HG03342 (cell line): ENCODE results near the gene DENND1A.

Experiments used
- ATAC-seq: cut with Tn5 transposase; IDR thresholded peaks from one replicate; pipeline ENCODE4 v1.9.1; 2021; ENCODE audit warnings: mild to moderate bottlenecking, moderate library complexity; ENCODE audit not compliant: unreplicated experiment

The DENND1A gene

DNA sequence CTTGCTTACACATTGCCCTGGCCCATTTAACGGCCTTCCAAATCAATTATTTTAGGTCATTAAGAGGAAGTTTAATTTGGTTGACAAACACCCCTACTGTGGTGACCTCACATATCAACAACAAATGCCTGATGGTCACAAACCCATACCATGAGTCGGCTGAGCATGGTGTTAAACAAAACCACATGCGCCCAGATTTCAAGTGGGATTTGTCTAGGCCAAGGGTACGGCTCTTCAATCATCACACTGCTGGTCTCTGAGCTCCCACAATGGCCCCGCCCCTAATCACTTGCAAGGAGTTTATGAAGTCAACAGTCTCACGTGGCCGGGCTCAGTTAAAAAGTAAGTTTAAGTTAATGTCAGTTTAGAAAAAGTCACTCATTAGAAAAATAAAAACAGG is 330.1 kb downstream of the DENND1A start:
- no peak for ATAC-seq

DNA sequence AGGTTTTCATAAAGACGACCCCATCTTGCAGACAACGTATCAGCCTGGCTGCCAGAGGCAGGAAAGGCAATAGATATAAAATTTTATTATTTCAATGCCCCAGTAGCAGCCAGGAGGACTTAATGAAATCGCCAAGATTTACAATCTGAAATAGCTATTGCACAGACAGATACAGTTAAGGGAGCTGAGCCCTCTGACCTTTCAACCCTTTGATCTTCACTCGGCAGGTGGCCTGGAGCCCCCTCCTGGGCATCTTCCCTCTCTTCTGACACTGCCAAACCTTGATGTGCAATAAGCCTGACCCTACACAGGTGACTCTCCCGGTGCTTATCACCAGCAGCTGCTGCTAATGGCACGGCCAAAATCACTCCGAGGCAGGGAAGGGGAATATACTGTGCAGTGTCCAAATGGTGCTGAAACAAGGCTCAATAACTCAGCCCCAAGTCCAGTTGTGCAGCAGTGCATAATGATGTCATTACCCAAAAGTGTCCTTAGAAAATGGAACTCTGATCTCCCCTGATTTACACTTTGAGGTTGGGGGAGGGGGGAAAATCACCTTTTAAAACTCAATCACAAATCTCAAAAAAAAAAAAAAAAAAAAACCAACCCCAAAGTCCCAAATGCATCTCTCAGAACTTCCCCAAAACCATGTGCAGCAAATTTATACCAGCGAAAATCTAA is 331.9 kb downstream of the DENND1A start:
- ATAC-seq = no peak

DNA sequence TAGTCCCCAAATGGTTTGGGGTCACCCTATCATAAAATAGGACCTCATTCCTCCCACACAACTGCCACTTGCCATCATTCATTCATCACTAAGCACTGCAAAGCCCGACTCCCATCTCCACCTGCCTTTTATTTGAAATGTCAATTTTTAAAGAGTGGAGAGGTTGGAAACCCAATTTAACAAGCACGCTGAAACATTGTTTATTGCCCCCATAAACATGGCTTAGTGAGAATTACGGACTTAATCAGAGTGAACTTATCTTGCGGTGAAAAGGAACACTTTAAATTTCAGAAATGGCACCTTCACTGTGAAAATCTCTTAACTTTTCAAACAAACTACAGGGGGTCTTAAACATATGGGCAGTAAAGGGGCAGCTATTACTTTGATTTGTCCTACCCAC is 332.9 kb downstream of the DENND1A start:
- no peak for ATAC-seq

DNA sequence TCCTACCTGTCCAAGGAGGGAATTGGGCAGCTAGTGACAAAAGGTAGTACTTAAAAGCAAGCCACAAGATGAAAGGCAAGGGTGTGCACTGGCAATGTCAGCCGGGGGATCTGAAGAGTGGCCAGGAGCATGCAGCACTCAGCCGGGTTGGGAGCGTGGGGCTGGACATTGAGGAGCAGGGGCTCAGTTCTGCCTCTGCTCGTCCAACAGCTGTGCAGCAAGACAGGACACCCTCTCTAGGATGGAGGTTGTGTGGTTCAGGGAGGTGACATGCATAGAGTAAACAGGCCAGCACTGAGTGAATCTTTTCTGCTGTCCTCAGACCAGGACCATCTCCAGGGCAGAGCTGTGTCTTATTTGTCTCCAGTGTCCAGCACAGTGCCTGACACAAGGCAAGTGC is 338.6 kb downstream of the DENND1A start:
- no peak for ATAC-seq

DNA sequence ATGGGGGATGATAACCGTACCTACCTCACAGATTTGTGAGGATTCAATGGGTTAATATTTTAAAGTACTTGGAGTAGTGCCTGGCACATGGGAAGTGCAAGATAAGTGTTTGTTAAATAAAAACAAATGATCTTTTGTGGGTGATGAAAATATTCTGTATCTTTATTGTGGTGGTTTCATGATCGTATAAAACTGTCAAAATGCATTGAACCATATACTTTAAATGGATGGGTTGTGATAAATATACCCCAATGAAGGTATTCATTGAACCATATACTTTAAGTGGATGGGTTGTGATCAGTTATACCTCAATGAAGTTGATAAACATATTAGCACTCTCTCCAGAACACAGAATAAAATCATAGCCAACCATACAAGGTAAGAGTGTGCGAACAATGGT is 339.4 kb downstream of the DENND1A start:
- no peak for ATAC-seq

DNA sequence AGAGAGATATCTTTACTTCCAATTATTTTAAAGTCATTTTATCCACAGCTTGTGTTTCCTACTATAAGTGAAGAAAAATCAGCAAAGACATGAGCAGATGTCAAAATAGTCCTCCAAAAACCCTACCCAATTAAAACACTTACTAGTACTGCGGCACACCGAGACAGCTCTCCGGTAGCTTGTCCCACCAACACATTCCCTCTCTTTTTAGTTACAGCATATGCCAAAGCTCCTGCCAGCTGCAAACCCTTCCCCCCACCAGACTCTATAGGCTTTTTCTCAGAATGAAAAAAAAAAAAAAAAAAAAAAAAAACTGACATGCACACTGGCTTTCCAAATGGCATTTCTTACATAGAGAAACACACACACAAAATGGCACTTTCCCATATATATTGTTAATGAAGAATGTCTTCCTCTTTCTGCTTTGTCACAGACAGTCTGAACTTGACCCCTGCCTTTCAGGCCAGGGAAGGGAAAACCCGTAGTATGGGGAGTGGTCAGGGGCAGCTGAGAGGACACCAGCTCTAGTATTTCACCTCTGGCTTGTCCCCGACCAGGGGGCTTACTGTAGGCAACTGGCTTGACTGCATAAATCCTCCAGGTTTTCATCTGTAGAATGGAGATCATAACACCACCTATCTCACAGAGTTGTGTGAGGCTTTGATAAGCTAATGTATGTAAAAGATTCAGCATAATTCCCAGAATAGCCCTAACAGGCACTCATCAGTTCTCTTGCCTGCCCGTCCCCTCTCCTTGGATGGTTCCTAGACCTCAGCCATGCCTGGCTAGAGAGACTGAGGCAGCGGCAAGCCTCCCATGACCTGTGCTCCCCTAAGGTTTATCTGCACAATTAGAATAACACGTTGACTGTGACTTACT is 340.3 kb downstream of the DENND1A start:
- ATAC-seq = no peak

DNA sequence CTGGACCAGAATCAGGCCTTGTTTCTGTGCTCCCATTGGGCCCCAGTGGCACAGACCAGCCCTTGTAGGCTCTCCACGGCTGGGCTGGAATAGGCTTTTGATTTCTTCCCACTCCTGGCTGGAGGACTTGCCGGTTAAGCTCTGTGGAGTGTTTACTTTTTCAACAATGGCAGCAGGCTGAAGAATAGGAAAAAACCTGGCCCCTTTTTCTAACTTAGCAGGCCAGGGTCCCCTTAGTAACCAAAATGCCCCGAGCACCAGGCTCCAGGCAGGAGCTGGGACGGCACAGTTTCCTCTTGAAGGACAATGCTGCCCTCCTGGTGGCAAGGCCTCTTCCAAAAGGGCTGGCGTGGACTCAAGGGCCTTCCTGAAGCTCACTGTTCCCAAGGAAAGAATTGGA is 343.7 kb downstream of the DENND1A start:
- ATAC-seq = no peak

DNA sequence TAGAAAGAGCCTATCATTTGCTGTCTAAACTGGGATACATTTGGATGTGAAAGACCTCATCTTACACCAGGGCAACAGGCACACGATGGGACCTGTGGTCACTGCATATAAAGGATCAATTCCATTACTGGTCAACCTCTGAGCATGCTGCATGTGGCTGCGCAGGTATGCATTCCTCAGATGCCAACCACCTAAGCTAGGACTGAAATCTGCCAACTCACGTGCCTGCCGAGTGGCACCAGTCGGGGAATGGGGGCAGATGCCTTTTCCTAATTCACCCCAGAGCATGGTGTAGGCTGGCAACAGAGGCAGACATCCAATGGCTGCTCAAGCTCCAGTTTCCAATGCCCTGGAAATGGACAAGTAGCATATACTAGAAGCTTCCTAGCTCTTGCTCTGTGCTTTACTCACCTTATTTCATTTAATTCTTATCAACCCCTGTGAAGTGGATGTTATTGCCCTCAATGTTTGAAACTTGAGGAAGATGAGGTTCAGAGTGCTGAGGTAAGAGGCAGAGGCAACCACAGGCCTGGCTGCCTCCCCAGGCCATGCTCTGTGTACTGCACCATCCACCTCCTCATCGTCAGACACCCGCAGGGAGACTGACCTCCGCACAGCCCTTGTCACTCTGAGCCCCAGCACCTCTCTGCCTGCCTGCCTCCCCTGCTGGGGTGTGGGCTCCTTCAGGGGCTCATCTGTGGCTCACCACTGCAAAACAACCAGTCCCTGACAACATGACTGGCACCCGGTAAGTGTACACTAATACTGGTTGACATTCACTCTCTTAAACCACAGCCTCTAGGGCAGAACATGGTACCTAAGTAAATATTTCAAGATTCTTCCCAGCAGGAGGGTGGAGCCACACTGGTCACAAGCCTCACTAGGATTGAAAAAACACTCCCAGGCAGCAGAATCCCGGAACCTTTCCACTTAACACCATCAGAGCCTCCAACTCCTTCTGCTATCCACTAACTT is 345.4 kb downstream of the DENND1A start:
- ATAC-seq = no peak

DNA sequence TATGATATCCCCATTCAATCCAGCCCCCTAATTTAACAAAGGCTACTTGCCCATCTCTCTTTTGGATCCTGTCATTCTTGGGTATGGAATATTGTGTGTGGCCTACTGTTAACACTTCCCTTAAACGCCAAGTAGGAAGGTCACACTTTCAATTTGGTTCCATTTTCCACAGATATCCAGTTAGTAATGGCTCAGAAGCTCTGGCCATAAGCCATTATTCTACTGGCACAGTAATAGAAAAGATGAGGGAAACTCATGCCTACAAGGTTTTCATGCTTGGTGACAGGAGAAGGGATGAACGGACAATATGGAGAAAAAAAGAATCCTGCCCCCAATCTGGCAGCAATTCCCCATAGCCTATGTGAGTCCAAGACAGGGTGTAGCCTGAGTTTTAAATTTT is 346.3 kb downstream of the DENND1A start:
- ATAC-seq = no peak

DNA sequence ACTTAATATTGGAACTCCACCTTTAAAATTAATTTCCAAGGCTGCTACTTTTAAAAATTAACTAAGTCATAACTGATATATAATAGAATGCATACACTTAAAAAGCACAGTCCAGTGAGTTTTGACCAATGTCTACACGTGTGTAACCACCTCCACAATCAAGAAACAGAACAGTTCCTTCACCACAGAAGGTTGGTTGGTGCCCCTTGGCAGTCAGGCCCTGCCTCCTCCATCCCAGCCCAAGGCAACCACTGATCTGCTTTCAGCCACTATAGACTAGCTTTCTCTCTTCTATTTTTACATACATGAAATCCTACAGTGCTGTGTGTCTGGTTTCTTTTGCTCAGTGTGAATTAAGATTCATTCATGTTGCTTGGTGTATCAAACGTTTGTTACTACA is 358.7 kb downstream of the DENND1A start:
- no peak for ATAC-seq

DNA sequence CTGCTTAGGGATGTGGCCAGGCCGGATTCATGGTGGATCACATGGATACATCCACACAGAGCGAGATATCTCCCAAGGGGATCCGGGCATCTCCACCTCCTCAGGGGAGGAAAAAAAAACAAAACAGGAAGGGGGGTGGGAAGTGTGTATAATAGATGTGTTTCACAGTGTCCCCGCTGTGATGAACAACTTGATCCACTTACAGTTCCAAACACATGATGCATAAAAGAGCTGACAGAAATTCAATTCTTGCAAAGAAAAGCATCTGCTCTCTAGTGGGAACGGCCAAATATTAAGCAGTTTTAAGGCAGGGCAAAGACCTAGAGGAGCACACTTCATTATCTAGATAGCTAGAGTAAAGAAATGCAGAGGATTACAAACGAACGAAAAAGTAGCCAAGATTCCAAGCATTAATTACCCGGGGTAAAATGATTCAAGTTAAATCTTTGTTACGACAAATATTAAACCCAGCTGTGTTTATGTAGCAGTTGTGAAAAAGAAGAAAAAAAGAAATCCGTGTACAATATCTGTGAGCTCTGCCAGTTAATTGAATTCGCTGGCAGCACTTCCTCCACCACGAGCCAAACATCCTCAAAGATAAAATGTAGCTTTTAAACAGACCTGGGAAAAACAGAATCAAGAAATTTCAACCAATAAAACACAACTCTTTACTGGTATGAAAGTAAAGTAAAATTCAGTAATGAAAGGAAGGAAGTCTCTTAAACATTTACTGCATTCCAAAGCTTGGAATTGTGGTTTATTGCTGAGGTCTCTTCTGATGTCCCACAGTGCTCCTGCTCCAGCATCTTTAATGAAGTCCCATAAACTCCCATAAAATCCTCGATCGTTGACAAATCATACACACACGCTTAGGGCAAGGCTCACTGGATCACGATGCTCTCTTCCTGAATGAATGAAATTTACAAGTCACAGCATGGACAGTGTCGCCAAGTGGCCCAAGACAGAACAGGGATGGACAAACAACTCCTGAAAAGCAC is 360.9 kb downstream of the DENND1A start:
- ATAC-seq = no peak

DNA sequence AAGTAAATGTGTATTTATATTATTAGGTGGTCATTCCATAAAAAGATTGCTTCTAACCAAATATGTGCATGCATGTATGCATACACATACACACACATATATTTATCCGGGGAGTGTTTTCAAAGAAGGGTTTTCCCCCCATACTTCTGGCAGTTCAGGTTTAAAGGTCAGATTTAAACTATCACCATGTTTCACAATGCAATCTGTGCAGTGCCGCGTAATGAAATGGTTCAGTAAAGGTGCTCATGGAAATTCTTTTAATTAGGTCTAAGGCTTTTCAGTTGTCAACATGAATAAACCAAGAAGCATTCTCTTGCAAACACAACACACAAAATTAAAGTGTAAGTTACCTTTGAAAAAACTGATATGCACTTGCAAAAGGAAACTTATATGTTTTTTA is 362.9 kb downstream of the DENND1A start:
- ATAC-seq = no peak

DNA sequence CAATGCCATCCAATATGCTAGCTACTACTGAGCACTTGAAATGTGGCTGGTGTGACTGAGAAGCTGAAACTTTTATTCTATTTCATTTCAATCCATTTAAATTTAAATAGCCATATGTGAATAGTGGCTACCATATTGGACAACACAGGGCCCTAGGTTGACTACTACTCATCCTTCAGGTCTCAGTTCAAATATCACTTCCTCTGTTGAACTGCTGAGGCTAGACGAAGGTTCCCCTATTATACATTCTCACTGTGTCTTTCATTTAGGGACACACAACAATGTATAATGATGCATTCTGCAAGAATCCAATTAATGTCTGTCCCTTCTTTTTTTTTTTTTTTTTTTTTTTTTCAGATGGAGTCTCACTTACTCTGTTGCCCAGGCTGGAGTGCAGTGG is 365.3 kb downstream of the DENND1A start:
- ATAC-seq = no peak

DNA sequence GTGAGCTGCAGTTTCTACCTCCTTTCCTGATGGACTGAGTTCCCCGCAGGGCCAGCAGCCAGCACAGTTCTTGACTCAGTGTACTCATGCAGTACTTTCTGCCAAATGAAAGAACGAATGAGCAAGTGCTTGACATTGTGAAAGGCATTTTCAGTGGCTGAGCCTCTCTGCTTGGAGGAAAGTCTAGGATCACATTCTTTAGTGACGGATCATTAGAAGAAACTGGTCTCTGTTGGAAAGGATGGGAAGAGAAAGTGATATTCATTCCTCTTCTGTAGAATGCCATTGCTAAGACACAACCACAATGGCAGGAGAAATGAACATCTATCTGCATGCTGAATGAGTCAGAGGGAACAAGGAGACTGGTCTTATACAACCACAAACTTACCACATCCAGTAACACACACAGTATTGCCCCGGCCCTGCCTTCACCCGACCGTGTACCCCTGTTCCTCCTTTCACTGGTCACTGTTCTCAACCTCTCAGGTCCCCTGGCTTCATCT is 367.0 kb downstream of the DENND1A start:
- peak; percentile 56 for ATAC-seq

DNA sequence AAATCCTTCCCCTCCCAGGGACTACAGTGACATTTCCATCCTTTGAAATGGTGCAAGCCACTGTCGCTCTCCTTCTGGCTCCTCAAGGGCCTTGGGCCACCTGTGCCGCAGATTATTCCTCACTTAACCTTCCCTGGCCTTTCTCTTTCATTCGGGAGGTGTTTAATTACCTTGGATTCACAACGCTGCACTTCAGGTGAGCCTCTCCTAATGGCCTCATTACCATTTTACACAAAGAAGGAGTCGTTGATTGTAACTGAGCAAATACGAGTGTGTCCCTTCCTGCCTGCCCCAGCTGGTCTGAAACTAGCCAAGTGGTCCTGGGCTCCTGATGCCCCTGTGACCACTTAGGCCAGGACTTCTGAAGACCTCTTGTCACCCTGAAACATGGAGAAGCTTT is 368.9 kb downstream of the DENND1A start:
- ATAC-seq = no peak

DNA sequence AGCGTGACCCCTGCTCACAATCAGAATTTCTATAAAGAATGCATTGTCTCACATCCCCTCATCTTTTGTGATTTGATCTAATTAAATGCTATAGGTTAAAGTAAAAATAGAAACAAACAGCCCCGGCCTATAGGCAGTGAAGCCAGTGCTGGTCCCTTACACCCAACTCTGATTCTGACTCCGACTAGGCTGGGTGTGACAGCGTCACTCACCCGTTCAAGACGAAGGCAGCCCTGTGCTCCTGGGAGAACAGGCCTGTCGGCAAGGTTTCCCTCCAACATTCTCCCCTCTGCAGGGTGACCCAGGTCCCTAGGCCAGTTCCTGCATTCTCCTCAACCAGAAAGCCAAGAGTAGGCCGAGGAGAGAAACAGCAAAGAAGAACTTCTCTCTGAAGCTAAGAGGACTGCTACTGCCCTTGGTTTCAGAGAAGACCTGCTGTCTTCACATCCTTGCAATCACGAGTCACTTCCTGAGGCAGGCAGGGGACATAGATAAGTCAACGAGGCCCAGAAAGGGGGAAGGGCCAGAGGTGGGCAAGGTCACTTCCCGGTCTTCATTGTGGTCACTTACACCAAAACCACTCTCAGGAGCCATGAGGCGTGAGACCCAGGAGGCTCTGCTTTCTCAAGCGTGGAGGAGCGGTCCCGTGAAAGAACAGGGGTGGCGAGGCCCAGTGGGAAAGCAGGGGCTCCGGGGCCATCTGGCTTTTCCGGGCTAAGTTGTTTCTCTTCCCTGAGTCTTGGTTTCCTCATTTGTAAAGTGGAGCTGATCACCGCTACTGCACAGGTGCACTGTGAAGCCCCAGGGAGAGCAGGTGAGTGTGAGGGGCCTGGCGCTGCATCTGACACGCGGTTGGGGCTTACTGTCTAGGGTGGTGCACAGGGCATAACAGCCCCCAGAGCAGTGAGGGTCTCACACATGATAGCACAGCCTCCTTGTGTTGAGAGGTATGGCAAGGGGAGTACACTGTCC is 373.2 kb downstream of the DENND1A start:
- ATAC-seq = no peak

DNA sequence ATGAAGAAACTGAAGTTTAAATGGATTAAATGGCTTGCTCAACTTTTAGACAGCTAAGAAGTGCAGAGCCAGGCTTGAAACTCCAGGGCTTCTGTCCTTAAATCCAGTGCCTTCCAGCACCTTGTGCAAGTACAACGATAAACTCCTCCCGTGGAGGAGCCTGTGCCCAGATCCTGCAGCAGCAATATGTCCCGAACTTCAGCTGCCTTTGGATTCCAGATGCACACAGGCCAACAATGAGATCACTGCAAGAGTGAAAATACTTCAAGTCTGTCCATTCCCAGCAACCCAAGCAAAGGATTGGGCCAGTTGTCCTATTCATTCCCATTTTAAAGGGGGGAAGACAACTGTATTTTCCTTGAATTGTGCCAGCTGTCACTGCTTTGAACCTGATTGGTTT is 374.3 kb downstream of the DENND1A start:
- ATAC-seq = no peak

DNA sequence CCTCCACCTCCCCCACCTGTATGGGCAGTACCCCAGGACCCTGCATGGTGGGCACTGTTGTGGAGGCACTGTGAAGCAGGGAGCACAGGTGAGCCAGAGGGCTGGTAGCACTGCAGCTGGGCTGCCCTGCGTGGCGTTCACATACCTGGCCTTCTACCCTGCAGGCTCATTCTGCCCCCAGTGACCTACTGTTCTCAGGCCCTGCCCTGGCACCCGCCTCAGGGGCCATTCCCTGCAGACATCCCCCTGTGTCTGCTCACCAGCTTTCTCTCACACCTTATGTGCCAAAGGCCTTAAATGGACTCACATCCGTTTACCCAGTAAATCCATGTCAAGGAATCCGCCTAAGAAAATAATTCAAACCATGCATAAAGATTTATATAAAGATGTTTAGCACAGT is 377.4 kb downstream of the DENND1A start:
- ATAC-seq = no peak

DNA sequence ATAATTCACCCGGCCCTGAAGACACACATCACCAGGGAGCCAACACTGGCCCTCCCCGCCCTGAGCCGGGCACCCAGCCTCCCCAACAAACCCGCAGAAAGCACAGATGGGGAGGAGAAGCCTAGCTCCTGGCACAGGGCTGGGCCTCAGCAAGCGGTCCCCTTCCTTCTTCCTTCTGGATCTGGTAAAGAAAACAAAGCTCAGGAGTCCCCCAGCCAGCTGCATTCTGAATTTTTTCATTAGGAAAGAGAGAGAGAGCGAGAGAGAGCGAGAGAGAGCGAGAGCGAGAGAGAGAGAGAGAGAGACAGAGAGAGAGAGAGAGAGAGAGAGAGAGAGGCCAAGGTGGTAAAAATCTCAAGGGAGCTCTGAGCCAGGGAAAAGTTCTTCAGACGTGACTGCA is 378.2 kb downstream of the DENND1A start:
- ATAC-seq = no peak
